ENCODE measurements around the gene OR2J2.
"Not testable (repeated sequence)": the region's sequence is repeated elsewhere in the genome, so short reads cannot be mapped to it uniquely, and the experiment has no call there.

The OR2J2 gene

DNA sequence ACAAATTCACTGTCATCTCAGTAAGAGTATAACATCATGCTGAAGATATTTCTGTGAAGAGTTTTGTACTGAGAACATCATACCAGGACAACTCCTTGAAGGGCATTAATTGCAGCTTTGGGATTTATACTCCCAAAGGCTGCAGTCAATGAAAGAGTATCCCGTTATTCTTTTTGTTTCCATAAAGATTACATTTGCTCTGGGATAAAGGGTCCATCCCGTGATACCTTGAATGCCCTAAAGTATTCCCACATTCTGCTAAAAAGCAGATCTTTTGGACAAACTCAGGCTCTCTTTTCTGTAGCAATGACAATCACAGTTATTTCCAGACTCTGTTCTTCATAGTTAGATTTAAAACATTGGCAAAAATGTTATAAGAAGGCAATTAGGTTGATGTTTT lies at the start of gene OR2J2:
Gene OR2J2 (plus strand): TSS at position 301 of the 400 bp plus-strand sequence. CDS start 2,729 bp downstream, outside the sequence.
- not testable (repeated sequence) for DNase-seq (ENCODE audit: low read depth)

DNA sequence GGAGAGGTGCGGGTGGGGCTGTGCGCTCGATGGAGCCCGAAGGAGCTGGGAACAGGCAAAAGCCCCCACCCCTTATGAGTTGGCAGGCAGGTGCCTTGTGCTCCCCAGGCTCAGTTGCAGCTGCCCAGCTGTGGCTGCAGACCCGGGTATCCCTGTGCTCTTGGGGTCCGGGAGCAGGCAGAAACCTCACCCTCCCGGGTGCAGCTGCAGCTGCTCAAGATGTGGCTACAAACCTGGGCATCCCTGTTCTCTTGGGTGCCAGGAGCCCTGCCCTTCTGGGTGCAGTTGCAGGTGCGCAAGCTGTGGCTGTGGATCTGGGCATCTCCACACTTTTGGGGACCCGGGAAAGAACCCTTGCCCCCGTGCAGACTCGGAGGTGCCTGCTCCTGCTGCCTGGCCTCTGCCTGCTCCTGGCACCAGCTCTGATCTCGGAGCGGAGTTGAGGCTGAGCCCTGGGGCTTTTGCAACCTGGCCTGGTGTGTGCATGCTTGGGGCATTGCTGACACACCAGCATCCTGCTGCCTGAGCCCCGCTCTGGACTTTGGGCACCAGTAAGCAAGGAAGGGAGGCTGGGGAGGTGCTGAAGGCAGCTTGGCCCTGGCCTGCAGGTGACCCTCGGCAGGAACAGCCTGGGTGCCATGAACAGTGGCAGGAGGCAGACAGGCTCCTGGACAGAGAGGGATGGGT lies 41.2 kb upstream of the OR2J2 start:
- DNase-seq (ENCODE audit: low read depth): no peak

DNA sequence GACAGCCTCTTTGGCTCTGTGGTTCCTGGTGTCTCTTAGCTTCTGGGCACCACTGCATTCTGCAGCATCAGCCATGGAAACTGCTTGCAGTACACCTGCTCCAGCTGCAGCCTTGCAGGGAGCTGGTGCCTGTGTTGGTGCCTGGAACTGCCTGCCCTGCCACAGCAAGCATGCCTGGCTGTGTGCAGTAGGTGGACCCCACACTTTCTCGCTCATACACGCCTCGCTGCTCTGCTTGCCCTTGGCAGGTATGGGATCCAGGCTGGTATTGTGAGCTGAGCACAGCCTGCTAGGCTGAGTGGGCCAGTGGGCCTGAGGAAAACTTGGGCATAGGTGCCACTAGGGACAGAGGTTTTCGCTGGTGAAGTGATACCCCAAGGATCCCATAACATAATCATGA lies 40.1 kb upstream of the OR2J2 start:
- no peak for DNase-seq (ENCODE audit: low read depth)

DNA sequence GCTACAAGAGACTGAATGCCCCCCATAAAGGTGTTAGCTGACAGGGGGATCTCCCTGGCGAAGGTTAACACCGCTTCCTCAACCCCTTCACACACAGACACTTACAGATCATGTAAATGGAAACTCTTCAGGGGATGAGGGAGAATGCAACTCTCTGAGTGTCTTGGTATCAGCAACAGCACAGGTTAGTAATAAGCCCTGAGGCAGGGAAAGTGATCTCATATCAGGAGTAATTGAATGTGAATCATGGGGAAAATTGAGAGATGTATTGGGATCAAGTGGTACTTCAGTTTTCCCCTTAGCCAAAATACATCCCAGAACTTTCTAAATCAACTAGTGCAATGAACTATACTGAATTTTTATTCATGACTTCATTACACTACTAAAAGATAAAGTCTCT lies 39.0 kb upstream of the OR2J2 start:
- no peak for DNase-seq (ENCODE audit: low read depth)

DNA sequence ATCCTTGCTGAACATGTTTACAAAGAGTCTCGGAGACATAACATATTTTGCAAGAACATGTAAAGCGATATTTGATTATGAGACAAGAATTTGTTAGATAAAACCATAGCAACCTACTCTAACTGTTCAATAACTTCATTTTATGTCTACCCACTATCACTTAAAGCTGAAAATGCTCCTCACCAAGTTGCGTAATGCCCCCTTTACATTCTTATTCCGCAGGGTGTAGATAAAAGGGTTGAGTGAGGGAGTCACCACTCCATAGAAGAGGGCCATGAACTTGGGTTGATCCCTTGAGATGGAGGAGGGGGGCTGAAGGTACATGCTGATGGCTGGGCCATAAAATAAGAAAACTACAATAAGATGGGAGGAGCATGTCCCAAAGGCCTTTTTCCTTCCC lies 33.0 kb upstream of the OR2J2 start:
- DNase-seq (ENCODE audit: low read depth): no peak

DNA sequence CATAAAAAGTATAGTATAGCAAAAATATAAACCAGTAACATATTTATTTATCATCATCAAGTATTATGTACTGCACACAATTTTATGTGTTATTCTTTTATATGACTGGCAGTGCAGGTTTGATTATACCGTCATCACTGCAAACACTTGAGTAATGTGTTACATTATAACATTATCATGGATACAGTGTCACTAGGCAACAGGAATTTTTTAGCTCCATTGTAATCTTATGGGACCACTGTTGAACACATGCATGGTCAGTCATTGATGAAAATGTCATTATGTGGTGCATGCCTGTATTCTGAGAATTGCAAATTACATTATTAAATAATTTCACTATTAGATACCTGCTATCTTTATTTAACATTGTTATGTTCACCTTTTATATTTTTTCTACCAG lies 29.1 kb upstream of the OR2J2 start:
- DNase-seq (ENCODE audit: low read depth): no peak

DNA sequence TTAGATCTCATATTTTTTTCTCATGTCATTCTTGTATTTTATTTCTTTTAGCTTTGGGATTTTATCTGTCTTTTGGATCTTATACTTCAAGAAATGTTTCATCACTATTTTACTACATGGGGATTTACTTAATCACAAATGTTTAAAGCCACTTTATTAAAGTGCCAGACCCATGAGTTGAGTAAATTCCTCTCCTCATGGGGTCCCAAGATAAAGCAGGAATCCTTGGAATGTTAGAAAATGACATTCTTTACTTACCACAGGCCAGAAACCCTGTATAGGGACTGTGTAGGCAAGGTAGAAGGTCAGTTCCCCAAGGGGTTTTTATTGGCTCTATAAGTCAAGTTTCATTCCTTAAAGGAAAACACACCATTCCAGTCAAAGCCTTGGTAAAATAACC lies 28.4 kb upstream of the OR2J2 start:
- no peak for DNase-seq (ENCODE audit: low read depth)

DNA sequence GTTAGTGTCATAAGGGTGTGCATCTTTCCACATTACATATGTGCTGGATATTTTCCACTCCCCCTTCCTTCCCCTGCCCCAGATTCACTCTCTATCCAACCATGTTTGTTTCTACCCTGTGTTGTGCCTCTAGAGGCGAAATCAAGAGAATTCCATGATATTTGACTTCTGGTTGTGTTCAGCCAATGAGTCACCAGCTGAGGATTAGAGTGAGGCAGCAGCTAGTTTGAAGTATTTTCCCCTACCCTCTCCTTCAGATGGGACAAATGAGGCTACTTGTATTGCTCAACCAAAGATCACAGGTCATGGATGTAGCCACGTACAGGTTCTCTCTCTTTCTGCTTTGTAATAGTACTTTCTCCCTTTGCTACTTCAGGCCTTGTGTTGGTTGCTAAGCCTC lies 24.5 kb upstream of the OR2J2 start:
- DNase-seq (ENCODE audit: low read depth): no peak

DNA sequence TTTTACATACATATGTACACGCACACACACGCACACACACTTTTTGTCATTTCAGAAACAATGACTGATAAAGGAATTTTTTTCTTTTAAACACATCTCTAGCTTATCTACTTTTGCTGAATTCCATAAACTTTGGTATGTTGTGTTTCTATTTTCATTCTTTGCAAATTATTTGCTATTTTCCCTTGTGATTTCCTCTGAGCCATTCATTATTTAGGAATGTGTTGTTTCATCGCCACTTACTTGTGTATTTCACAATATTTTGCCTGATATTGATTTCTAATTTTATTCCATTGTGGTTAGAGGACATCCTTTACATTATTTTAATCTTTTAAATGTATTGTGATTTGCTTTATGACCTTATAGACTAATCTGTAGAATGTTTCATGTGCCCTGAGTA lies 23.6 kb upstream of the OR2J2 start:
- DNase-seq (ENCODE audit: low read depth): no peak

DNA sequence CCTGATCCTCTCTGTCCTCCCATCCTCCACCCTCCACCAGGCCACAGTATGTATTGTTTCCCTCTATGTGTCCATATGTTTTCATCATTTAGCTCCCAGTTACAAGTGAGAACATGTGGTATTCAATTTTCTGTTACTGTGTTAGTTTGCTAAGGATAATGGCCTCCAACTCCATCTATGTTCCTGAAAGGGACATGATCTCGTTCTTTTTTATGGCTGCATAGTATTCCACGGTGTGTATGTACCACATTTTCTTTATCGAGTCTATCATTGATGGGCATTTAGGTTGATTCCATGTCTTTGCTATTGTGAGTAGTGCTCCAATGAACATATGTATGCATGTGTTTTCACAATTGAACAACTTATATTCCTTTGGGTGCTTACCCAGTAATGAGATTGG lies 21.3 kb upstream of the OR2J2 start:
- DNase-seq (ENCODE audit: low read depth): not testable (repeated sequence)

DNA sequence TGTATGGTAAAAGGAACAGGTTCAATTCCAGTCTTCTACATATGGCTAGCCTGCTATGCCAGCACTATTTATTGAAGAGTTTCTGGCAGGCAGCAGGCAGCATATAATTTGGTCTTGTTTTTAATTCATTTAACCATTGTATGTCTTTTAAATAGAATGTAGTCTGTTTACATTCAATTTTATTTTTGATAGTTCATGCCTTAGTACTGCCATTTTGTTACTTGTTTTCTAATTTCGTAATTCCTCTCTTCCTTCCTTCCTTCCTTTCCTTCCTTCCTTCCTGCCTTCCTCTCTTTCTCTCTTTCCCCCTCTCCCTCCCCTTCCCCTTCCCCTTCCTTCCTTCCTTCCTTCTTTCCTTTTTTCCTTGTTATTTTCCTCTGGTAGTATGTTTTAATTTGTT lies 17.6 kb upstream of the OR2J2 start:
- no peak for DNase-seq (ENCODE audit: low read depth)

DNA sequence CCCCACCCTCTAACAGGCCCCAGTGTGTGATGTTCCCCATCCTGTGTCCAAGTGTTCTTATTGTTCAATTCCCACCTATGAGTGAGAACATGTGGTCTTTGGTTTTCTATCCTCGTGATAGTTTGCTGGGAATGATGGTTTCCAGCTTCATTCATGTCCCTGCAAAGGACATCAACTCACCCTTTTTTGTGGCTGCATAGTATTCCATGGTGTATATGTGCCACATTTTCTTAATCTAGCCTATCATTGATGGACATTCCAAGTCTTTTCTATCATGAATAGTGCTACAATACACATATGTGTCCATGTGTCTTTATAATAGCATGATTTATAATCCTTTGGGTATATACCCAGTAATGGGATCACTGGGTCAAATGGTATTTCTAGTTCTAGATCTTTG lies 15.5 kb upstream of the OR2J2 start:
- not testable (repeated sequence) for DNase-seq (ENCODE audit: low read depth)

DNA sequence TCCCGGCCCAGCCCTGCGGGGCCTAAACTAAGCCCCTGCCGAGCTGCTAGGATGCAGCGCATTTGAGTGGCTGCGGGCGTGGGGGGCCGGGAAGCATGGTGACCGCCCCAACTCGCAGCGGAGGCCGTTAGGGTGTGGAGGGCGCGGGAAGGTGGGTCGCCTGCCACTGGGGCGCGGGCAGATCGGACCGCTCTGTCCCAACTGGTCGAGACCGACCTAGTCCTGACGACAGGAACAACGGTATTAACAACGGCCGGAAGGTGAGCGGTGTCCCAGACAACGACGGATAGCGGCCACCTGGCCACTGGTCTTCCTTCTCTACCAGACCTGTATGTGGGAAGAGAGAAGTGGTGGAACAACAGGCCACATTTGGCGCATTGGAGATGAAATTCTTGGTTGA lies 10.8 kb upstream of the OR2J2 start:
- DNase-seq (ENCODE audit: low read depth): not testable (repeated sequence)

DNA sequence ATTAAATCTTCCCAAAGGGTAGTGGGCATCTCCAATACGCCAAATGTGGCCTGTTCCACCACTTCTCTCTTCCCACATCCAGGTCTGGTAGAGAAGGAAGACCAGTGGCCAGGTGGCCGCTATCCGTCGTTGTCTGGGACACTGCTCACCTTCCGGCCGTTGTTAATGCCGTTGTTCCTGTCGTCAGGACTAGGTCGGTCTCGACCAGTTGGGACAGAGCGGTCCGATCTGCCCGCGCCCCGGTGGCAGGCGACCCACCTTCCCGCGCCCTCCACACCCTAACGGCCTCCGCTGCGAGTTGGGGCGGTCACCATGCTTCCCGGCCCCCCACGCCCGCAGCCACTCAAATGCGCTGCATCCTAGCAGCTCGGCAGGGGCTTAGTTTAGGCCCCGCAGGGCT lies 5.1 kb upstream of the OR2J2 start:
- DNase-seq (ENCODE audit: low read depth): not testable (repeated sequence)

DNA sequence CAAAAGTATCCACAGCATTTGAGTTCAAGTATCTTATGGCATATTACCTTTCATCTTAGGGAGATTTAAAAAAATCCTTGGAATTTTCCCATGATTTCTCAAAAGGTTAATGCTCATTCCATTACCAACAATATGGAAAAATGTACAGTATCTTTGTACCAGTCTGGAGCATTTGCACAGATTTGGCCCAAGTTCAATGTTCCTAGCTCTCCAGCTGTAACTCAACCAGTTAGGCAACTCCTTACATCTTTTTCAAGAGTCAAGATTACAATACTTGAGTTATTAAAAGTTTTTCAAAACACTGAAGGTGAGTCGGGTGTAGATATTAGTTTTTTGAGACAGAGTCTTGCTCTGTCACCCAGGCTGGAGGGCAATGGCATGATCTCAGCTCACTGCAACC lies 1.0 kb downstream of the OR2J2 start:
- no peak for DNase-seq (ENCODE audit: low read depth)

DNA sequence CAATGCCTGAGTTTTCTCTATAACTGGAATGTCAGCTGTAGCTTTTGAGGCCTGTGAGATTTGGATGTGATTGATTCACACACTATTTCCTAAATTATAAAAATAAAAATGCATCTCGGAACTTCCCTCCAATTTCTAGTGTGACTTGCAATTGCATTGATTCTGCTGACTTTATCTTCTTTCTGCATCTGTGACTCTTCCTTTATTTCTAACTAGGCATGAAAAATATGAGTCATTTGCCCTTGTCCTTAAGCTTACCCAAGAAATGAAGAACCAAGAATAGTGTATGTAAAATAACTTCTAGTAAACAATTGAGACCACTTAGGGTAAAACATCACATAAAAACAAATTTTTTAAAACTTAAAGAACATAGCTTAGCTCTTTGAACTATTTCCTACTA lies 12.9 kb downstream of the OR2J2 start:
- DNase-seq (ENCODE audit: low read depth): no peak

DNA sequence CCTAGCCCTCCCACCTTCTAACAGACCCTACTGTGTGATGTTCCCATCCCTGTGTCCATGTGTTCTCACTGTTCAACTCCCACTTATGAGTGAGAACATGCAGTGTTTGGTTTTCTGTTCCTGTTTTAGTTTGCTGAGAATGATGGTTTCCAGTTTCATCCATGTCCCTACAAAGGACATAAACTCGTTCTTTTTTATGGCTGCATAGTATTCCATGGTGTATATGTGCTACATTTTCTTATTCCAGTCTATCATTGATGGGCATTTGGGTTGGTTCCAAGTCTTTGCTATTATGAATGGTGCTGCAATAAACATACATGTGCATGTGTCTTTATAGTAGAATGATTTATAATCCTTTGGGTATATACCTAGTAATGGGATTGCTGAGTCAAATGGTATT lies 18.0 kb downstream of the OR2J2 start:
- not testable (repeated sequence) for DNase-seq (ENCODE audit: low read depth)

DNA sequence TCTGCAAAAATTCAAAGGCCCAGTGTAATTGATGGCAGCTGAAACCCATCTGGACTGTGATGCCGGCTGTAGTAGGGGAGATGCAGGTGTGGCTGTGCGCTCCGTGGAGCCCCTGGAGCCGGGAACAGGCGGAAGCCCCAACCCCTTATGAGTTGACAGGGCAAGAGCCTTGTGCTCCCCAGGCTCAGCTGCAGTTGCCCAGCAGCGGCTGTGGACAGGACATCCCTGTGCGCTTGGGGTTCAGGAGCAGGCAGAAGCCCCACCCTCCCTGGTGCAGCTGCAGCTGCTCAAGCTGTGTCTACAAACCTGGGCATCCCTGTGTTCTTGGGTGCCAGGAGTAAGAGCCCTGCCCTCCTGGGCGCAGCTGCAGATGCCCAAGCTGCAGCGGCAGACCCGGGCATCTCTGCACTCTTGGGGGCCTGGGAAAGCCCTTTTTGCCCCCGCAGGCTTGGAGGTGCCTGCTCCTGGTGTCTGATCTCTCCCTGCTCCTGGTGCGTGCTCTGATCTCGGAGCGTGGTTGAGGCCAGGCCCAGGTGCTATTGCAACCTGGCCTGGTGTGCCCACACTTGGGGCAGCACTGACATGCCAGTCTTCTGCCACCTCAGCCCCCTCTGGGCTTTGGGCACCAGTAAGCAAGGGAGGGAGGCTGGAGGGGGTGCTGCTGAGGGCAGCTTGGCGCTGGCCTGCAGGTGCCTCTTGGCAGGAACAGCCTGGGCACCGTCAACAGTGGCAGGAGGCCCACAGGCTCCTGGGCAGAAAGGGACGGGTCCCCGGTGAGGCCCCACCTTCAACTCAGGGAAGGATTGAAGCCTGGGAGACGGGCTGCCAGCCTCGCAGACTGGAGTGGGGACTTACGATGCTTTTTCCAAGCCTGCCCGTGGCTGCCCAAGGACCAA lies 30.3 kb downstream of the OR2J2 start:
- no peak for DNase-seq (ENCODE audit: low read depth)

DNA sequence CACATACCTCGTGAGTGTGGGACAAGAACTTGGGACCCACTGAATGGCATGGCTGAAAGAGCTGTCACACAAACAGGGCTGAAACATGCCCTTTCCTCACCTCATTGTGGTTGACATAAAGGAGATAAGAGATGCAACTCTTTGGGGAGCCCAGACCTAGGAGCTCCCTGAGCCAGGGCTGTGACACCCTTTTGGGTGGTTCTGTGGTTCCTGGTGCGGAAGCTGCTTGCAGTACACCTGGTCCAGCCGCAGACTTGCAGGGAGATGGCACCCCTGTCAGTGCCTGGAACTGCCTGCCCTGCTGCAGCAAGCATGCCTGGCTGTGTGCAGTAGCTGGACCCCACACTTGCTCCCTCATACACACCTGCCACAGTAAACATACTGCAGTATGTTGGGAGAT lies 31.3 kb downstream of the OR2J2 start:
- no peak for DNase-seq (ENCODE audit: low read depth)

DNA sequence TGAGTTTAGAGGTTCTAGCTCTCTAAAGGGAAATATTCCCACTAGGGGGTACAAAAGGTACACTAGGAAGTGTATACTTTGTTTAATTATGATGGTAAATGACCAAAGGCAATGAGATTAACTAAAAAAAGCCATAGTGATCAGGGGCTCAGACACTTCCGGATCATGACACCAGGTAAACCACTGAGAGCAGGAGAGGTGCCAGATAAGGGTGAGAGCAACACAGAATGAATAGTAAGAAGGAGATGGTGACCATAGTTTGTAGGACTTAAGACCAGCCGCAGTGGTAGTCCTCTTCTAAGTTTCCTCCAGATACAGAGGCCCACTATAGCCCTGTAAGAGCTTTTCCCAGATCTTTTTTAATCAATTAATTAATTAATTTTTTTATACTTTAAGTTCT lies 40.8 kb downstream of the OR2J2 start:
- DNase-seq (ENCODE audit: low read depth): no peak

DNA sequence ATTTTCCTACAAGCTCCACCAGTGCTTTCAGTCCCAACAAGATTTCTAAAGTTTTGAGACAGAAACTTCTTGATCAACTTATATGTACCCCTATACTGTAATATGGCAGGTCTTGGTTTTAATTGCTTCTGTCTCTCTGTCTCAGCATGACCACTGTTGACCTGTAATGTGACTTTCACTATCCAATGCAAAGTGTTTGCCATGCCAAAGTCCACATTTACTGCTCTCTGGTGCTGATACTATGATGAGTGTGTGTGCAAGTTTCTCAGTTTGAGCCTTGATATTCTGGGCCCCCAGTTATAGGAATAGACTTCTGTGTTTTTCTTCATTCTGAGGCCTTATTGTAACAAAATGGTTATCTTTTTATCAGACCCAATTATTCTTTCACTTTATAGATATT lies 45.8 kb downstream of the OR2J2 start:
- no peak for DNase-seq (ENCODE audit: low read depth)

DNA sequence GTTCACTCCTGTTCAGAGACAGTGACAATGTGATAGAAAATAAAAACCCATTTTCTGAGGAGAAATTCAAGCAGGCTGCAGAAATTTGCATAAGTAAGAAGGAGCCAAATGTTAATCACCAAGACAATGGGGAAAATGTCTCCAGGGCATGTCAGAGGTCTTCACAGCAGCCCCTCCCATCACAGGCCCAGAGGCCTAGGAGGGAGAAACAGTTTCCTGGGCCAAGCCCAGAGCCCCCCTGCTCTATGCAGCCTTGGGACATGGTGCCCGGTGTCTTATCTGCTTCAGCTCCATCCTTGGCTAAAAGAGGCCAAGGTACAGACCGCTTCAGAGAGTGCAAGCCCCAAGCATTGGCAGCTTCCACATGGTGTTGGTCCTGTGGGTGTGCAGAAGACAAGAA lies 46.5 kb downstream of the OR2J2 start:
- DNase-seq (ENCODE audit: low read depth): not testable (repeated sequence)

DNA sequence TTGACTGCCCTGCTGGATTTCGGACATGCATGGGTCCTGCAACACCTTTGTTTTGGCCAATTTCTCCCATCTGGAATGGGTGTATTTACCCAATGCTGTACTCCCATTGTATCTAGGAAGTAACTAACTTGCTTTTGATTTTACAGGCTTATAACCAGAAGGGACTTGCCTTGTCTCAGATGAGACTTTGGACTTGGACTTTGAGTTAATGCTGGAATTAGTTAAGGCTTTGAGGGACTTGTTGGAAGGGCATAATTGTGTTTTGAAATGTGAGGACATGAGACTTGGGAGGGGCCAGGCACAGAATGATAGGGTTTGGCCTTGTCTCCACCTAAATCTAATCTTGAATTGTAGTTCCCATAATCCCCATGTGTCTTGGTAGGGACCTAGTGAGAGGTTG lies 47.3 kb downstream of the OR2J2 start:
- DNase-seq (ENCODE audit: low read depth): not testable (repeated sequence)

All from activated T-helper 9 cell treated with anti-CD3 and anti-CD28 coated beads, Interleukin-2, amount 50 U/mL, for 16 hours (primary cell).